H1 (cell line): Measurements from ENCODE around the gene GRK6.

Experiments
- BCL11A ChIP-seq, 2 experiments: IDR thresholded peaks; one replicate each; pipeline ENCODE4 v1.6.1; 2011; ENCODE audit warnings: low read depth in 2 of 2, low read length in 2 of 2, mild to moderate bottlenecking in 2 of 2
- CTCF ChIP-seq, 3 experiments: IDR thresholded peaks; 1 replicate in 2 of 3; 2 replicates in 1 of 3; pipeline versions ENCODE4 v1.5.1 to v1.6.1; 2011; ENCODE audit warnings: low read length in 3 of 3, mild to moderate bottlenecking in 3 of 3, inconsistent platforms in 2 of 3, low read depth in 1 of 3, moderate library complexity in 1 of 3; ENCODE audit not compliant: insufficient read depth in 1 of 3; ENCODE audit errors: control extremely low read depth in 1 of 3
- EP300 ChIP-seq, 2 experiments: IDR thresholded peaks; 1 replicate in 1 of 2; 2 replicates in 1 of 2; pipeline ENCODE4 v1.6.1; 2011 to 2012; ENCODE audit warnings: low read depth in 2 of 2, low read length in 2 of 2, mild to moderate bottlenecking in 2 of 2, borderline replicate concordance in 1 of 2, inconsistent platforms in 1 of 2, moderate library complexity in 1 of 2
- KDM5A ChIP-seq: fragments of 200-600 bp; IDR thresholded peaks from 2 replicates; pipeline ENCODE4 v1.7.1; 2012; ENCODE audit warnings: mild to moderate bottlenecking, low read length, inconsistent platforms, mixed read lengths
- POLR2AphosphoS5 ChIP-seq: IDR thresholded peaks from 2 replicates; pipeline ENCODE4 v1.6.1; 2011; ENCODE audit warnings: low read depth, low read length
- SAP30 ChIP-seq: fragments of 300-600 bp; sonication (generic); IDR thresholded peaks from 2 replicates; pipeline ENCODE4 v1.7.1; 2012; ENCODE audit warnings: low read length, moderate library complexity, mild to moderate bottlenecking, inconsistent platforms; ENCODE audit not compliant: insufficient read depth, insufficient replicate concordance
- SUZ12 ChIP-seq: fragments of 200-600 bp; sonication (generic); IDR thresholded peaks from 2 replicates; pipeline ENCODE4 v1.6.1; 2012; ENCODE audit warnings: mild to moderate bottlenecking, inconsistent platforms, low read length, moderate library complexity, mixed read lengths
- TAF1 ChIP-seq: IDR thresholded peaks from 2 replicates; pipeline ENCODE4 v1.6.1; 2011; ENCODE audit warnings: mild to moderate bottlenecking, low read depth, low read length
- ZNF274 ChIP-seq: IDR thresholded peaks from 2 replicates; pipeline ENCODE4 v1.7.0; 2012; ENCODE audit warnings: low read length, borderline replicate concordance; ENCODE audit errors: extremely low read depth

DNA sequence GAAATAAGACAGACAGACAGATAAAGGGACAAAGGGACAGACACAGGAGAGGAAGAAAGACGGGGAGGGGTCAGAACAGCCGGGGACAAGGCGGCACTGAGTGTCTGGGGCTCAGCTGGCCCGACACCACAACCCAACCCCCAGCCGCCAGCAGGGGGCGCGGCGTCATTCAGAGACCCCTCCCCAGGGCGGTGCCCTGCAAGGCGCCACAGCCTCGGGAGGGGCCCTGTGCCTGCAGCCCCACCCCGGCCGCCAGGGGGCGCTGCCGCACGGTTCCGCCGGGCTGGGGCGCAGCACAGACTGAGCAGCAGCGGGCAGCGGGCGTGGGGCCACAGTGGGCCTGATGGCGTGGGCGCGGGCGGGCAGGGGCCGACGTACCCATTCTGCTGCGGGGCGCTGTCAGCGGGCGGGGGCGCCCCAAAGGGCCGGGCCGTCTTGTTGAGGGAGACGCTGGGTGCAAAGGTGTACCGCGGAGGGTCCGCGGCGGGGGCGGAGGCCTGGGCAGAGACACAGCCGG, 65.0 kb downstream of the GRK6 start:
- TF ChIP-seq KDM5A (no peak), ZNF274 (no peak), EP300 (IDR thresholded peaks at IDR 0.05; ENCODE audit: borderline replicate concordance in 1 of 2, low read depth in 2 of 2, low read length in 2 of 2) (0 out of 3 replicates have a peak, but pooled peaks of 1 of the 2 experiments have one; percentile 36), SUZ12 (no peak), TAF1 (no peak), CTCF (IDR thresholded peaks at IDR 0.05; ENCODE audit: control extremely low read depth in 1 of 3, insufficient read depth in 1 of 3, low read depth in 1 of 3, low read length in 3 of 3) (peak in 2 of 3 experiments; percentile 99; a peak in 3 of 4 replicates), SAP30 (no peak), POLR2AphosphoS5 (peak; percentile 36; the same call in 1 of the 2 replicates), BCL11A (IDR thresholded peaks at IDR 0.05; ENCODE audit: low read depth in 2 of 2, low read length in 2 of 2) (no peak)
